ENCODE data around the gene SLC13A2.

The SLC13A2 gene

DNA sequence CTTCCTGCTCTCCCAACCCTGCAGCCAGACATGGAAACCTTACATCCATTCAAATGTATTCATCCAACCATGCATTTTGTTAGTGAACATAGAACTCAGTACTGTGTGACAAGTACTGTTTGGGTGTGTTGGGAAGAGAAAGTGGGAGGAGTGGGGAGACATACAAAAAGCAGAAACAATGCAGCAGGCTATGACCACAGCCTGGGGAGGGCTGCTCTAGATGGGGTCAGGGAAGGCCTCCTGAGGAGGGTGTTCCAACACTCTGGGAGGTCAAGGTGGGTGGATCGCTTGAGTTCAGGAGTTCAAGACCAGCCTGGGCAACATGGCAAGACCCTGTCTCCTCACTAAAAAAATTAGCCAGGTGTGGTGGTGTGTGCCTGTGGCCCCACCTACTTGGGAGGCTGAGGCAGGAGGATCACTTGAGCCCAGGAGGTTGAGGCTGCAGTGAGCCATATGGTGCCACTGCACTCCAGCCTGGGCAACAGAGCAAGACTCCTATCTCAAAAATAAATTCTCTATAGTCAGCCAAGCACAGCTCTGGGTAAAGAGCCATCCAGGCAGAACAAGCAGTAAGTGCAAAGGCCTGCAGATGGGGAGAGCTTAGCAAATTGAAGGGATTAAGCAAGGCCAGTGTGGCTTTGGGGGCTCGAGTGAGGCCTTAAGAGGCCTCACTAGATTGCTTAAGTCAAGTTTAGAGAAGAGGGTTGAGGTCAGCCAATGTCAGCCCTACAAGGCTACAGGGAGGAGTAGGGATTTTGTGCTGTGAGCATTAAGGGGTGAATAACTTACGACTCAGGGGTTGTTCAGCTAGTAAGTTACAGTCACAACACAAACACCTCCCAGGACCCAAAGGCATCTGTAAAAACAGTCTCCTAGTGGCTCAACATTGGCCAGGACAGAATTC, 5.5 kb downstream of the SLC13A2 start:
- H3K4me3 Mint-ChIP-seq, result no peak overlapping the region
- no peaks in the 10 kb centered on the region for H3K9me3 Mint-ChIP-seq

DNA sequence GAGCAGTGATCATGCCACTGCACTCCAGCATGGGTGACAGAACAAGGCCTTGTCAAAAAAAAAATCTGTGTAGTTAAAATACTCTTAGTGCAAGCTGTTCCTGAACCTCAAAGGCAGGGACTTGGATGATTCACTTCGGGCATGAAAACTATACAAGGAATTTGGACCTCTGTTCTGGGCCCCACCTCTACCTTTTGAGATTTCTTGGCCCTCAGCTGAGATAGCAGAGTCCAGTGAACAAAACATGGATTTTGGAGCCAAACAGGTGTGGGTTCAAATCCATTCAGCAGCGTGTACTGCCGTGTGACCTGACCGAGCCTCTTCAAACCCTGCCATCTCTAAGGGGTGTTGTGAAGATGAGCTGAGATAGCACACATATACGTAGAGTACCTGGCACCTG, 6.8 kb downstream of the SLC13A2 start:
- Mint-ChIP-seq H3K27ac (no peak overlapping the region), H3K9me3 (no peaks in the 10 kb centered on the region), H3K27me3 (no peaks in the 10 kb centered on the region), H3K36me3 (ENCODE audit: low read depth) (no peaks in the 10 kb centered on the region), H3K4me1 (ENCODE audit: low read depth) (peaks cover 5% of the 10 kb centered on the region), H3K4me3 (no peak overlapping the region)

More for the DNA sequence above, 5.5 kb downstream of the SLC13A2 start:
- Mint-ChIP-seq H3K27ac (no peak overlapping the region), H3K36me3 (ENCODE audit: low read depth) (no peaks in the 10 kb centered on the region), H3K4me1 (ENCODE audit: low read depth) (peaks cover 7% of the 10 kb centered on the region), H3K27me3 (no peaks in the 10 kb centered on the region)

DNA sequence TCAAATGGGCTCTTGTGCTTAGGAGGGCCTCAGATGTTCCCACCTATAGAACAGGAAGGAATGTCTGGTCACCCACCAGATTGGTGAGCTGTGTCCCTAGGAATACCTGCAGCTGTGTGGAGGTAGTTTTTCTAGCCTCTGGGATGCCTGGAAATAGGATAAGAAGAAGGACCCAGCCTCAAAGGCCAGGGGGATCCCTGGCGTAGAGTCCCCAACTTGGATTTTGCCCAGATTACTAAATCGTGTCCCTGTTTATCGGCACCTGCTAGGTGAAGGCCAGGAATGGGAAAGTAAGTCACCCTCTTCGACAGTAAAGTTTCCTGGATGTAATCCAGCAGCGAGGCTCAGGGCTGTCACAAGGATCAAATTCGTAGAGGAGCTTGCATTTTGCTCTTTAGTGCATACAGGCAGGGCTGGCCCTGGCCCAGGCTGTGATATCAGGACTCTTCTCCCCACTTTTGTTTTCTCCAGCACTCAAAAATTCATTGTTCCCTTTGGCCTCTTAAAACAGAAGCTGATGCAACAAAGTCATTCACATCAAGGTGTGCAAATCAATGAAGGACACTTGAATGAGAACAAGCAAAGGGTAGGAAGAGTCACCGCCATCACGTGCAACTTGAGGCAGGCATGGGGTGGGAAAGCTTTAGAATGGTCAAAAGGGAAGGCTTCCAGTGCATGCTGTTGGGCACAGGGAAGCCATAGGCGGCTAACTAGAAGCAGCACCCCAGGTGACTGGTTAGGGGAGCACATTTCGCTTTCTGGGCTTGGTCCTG, 7.5 kb downstream of the SLC13A2 start:
- Mint-ChIP-seq H3K27me3 (no peaks in the 10 kb centered on the region), H3K4me3 (no peak overlapping the region), H3K27ac (no peak overlapping the region), H3K4me1 (ENCODE audit: low read depth) (no peaks in the 10 kb centered on the region), H3K36me3 (ENCODE audit: low read depth) (no peaks in the 10 kb centered on the region), H3K9me3 (no peaks in the 10 kb centered on the region)

DNA sequence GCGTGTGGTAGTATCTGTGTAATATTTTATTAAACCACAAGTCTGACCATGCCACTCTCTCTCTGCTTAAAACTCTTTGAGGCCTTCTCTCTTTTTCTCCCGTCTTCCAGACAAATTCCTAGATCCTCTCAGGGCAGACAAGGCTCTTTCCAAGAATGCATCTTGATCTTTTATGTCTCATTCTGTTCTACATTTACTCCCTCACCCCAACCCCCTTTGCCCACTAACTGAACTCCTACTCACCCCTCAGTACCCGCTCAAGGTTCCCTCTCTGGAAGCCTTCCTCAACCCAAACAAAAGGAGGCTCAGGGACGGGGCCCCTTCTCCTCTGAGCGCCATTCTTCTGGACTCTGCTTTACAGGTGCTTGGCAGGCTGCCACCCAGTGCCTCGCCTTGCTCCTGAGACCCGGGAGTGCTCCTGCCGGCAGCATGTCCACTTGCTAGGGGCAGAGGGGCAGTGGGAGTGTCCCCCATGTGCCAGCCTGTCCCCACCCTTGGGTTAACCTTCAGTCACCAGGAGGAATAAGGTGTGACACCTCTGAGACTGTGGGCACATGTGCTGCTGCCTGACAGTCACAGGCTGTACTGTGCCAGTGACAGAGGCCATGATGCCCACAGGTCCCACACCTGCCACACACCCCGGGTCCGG, 9.2 kb downstream of the SLC13A2 start:
- no peaks in the 10 kb centered on the region for H3K4me1 Mint-ChIP-seq (ENCODE audit: low read depth)
- no peak overlapping the region for H3K4me3 Mint-ChIP-seq
- no peaks in the 10 kb centered on the region for H3K9me3 Mint-ChIP-seq
- no peaks in the 10 kb centered on the region for H3K27me3 Mint-ChIP-seq
- no peak overlapping the region for H3K27ac Mint-ChIP-seq
- H3K36me3 Mint-ChIP-seq (ENCODE audit: low read depth), result no peaks in the 10 kb centered on the region

DNA sequence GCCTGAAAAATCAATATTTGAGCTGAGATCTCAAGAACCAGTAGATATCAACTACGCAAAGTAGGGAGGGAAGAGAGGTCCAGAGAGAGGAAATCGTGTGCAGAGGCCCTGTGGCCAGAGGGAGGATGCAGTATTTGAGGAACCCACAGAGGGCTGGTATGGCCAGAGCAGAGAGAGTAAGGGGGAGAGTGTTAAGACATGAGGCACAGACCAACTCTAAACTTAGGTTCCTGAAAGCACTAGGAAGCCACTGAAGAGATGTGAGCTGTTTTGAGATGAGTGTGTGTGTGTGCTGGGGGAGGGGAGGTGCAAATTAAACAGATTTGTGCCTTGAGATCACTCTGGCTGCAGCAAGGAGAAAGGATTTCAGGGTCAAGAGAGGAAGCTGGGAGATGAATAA, 10.9 kb downstream of the SLC13A2 start:
- Mint-ChIP-seq H3K27me3 (no peaks in the 10 kb centered on the region), H3K4me3 (no peak overlapping the region), H3K36me3 (ENCODE audit: low read depth) (no peaks in the 10 kb centered on the region), H3K9me3 (no peaks in the 10 kb centered on the region), H3K27ac (no peak overlapping the region), H3K4me1 (ENCODE audit: low read depth) (no peaks in the 10 kb centered on the region)

DNA sequence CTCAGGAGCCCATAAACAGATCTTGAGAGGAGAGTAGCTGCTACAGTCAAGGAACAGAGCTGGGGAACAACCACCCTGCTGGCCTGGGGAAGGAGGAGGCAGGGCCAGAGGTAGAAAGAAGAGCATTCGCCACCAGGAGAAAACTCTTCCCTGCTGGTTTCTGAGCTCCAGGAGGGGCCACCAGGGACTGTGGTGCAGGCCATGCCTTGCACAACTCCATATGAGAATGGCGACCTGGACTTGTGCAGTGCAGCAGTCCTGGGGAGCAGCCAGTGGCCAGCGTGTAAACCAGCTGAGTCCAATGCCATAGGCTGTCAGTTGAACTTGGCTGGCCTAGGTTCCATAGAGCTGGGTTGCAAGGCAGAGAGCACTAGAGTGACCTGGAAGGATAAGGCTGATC, 11.6 kb downstream of the SLC13A2 start:
- Mint-ChIP-seq H3K27ac (no peak overlapping the region), H3K27me3 (no peaks in the 10 kb centered on the region), H3K9me3 (no peaks in the 10 kb centered on the region), H3K4me1 (ENCODE audit: low read depth) (no peaks in the 10 kb centered on the region), H3K4me3 (no peak overlapping the region), H3K36me3 (ENCODE audit: low read depth) (no peaks in the 10 kb centered on the region)

DNA sequence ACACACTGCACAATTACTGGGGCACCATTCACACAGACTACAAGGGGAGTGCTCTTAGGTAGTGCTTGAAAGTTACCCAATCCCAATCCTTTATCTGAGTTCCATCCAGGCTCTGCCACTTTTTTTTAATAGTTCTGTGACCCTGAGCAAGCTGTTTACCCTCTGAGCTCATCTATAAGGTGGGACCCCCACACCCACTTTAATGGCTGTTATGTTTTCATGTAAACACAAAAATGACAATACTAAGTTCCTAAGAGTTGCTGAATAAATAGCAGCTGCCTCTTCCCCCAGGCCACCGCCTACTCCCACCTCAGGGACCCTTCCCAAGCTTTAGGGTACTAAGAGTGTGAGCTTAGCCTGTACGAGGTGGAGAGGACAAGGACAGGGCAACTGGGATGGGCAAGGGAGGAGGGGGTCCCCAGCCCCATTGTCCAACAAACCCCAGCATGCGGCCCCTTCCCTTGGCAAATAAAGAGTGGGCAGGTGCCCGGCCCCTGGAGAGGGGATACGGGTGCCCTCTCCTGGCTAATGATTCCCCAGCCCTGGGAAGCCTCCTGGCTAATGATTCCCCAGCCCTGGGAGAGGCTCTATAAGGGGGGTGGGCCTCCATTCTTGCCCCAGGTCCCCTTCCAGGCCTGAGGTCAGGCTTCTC, 14.6 kb downstream of the SLC13A2 start:
- Mint-ChIP-seq H3K9me3 (no peaks in the 10 kb centered on the region), H3K27me3 (no peaks in the 10 kb centered on the region)

DNA sequence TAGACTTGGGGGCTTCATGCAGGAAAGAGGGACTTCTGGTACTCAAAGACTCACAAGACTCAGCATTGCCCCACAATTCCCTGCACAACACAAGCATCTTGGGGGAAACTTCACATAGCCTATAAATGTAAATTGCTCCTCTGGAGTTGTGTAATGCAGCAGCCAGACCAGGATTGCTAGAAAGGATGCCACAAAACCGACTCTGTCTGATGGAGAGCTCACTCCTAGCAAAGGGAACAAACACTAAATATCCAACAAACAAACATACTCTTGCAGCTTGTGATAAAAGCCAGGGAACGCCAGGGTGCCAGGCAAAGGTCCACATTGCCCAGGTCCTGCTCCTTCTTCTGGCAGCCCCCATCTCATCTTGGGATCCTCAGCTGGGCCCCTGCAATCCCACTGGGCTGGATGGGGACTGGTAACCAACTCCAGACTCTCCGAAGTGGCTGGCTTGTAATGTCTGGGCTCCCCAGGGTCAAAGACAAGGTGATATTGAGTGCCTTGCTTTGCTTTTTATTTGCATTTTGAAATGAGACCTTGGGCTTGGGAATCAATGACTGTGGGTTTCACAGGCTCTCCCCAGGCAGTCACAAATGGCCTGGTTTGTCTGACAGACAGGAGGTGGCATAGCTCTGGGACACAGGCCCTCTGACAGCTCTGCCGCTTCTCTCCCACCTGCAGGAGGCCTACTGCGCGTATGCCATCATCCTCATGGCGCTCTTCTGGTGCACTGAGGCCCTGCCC, 15.3 kb downstream of the SLC13A2 start:
- Mint-ChIP-seq H3K27ac (no peak overlapping the region), H3K4me3 (no peak overlapping the region), H3K9me3 (no peaks in the 10 kb centered on the region), H3K36me3 (ENCODE audit: low read depth) (no peaks in the 10 kb centered on the region), H3K27me3 (no peaks in the 10 kb centered on the region), H3K4me1 (ENCODE audit: low read depth) (no peaks in the 10 kb centered on the region)

More for the DNA sequence above, 14.6 kb downstream of the SLC13A2 start:
- Mint-ChIP-seq H3K4me3 (no peak overlapping the region), H3K36me3 (ENCODE audit: low read depth) (no peaks in the 10 kb centered on the region), H3K27ac (no peak overlapping the region), H3K4me1 (ENCODE audit: low read depth) (no peaks in the 10 kb centered on the region)

DNA sequence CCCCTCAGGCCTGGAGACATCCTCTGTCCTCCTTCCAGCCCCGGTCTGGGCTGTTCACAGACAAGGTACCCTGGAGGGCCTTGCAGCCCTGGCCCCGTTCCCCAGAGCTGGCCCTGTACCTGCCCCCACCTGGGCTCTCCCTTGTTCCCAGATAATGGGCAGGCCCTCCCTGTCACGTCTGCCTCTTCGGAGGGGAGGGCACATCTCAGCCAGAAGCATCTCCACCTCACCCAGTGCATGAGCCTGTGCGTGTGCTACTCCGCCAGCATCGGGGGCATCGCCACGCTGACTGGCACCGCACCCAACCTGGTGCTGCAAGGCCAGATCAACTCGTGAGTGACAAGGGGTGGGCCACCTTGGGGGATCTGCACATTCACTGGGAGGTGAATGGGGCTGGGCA, 17.8 kb downstream of the SLC13A2 start:
- H3K4me3 Mint-ChIP-seq, result no peak overlapping the region
- no peak overlapping the region for H3K27ac Mint-ChIP-seq
- no peaks in the 10 kb centered on the region for H3K27me3 Mint-ChIP-seq

DNA sequence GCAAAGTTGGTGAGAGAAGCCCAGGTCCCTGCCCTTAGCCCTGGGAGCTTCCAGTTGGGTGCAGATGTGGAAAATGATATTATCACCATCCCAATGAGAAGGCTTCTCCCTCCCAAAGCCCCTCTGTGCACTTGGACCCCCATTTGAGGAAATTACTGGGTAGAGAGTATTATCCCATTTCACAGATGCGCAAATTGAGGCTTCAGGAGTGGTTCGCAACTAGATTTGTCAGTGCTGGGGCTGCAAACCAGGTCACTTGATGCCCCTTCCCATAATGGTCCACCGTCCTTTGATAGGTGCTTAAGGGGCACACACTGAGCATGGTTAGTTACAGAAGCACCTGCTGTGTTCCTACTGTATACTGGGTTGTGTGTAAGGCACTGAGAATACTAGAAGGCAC, 18.4 kb downstream of the SLC13A2 start:
- H3K27me3 Mint-ChIP-seq, result no peaks in the 10 kb centered on the region
- no peak overlapping the region for H3K4me3 Mint-ChIP-seq
- no peak overlapping the region for H3K27ac Mint-ChIP-seq
- no peaks in the 10 kb centered on the region for H3K36me3 Mint-ChIP-seq (ENCODE audit: low read depth)
- H3K9me3 Mint-ChIP-seq, result no peaks in the 10 kb centered on the region
- H3K4me1 Mint-ChIP-seq (ENCODE audit: low read depth), result no peaks in the 10 kb centered on the region

More for the DNA sequence above, 17.8 kb downstream of the SLC13A2 start:
- no peaks in the 10 kb centered on the region for H3K36me3 Mint-ChIP-seq (ENCODE audit: low read depth)
- H3K4me1 Mint-ChIP-seq (ENCODE audit: low read depth), result no peaks in the 10 kb centered on the region
- no peaks in the 10 kb centered on the region for H3K9me3 Mint-ChIP-seq

DNA sequence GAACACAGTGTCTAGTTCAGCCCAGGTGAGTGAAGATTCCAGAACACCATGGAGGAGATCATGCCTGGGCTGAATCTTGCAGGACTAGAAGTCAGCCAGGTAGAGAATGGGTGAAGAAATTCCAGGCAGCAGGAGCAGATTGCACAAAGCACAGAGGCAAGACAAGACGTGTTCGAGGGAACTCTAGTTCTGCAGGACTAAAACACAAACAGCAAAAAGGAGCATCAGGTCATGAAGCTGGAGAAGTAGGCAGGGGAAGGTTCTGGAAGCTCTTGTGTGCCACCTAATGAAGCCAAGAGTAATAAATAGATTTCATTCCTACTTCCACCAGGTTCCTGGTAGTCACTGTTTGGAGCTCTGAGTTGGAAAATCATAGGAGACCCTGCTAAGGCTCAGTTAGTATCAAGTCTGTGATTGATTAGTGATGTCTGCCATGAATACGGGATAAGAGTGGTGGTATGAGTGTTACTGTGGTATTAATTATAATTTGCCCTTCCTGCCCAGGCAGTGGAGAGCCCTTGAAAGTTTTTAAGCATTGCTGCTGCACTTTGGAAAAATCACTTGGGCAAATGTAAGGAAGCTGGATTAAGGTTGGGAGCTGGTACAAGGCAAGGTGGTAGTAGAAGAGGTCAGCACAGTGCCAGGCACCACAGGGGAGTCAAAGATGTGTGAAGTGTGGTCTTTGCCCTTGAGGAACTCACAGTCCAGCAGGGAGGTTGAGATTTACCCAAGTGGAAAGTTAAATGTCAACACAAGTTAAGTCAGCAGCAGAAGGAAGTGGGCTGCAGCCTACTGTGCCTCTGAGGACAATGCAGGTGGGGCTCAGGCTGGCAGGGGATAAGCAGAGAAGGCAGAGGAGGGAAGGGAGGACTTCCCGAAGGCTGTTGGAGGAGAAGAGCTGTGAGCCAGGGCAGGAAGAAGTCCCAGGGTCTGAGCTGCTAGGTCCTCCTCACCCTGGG, 19.2 kb downstream of the SLC13A2 start:
- H3K27ac Mint-ChIP-seq, result no peak overlapping the region
- H3K27me3 Mint-ChIP-seq, result no peaks in the 10 kb centered on the region
- H3K36me3 Mint-ChIP-seq (ENCODE audit: low read depth), result no peaks in the 10 kb centered on the region
- H3K9me3 Mint-ChIP-seq, result no peaks in the 10 kb centered on the region
- no peaks in the 10 kb centered on the region for H3K4me1 Mint-ChIP-seq (ENCODE audit: low read depth)
- no peak overlapping the region for H3K4me3 Mint-ChIP-seq

DNA sequence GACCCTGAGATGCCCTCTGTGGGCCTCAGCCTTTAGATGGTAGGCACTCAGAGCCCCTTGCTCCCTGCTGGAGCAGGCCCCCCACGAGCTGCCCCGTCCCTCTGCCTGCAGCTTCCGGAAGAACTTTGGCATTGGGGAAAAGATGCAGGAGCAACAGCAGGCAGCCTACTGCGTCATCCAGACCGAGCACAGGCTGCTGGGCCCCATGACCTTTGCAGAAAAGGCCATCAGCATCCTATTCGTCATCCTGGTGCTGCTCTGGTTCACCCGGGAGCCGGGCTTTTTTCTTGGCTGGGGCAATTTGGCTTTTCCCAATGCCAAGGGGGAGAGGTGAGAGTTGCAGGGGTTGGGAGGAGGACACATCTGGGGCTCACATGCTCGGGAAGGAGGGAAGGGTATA, 20.0 kb downstream of the SLC13A2 start:
- Mint-ChIP-seq H3K27ac (no peak overlapping the region), H3K36me3 (ENCODE audit: low read depth) (no peaks in the 10 kb centered on the region), H3K9me3 (no peaks in the 10 kb centered on the region), H3K4me3 (no peak overlapping the region), H3K27me3 (no peaks in the 10 kb centered on the region), H3K4me1 (ENCODE audit: low read depth) (no peaks in the 10 kb centered on the region)

DNA sequence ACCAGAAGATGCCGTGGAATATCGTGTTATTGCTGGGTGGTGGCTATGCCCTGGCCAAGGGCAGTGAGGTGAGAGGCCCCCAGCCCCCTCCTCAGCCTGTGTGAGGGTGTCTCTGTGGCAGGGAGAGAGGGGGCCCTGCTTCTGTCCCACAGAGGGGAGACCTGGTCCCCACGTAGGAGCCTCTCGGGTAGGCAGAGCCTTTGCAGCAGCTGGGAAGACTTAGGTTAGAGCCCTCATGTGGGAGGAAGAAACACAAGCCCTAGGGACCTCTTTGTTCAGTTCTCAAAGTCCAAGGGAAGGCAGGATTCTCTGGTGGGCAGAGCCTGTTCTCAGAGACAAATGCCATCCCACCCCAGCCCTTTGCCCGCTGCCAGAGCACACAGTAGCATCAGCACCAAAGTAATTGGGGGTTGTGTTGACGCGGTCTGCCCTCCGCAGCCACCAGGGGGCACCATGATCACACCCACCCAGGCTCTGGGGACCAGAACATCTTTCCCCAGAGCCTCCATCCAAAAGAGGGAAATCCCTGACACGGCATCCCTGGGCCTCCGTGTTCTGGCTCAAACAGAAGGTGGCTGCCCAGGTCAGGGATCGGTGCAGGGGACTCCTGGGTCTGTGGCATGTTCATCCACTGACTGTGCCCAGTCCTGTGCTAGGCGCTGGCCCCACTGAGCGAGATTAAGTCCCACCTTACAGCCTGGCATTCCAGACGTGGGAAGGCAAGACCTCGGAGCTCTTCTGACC, 21.2 kb downstream of the SLC13A2 start:
- Mint-ChIP-seq H3K9me3 (no peaks in the 10 kb centered on the region), H3K27ac (no peak overlapping the region), H3K36me3 (ENCODE audit: low read depth) (no peaks in the 10 kb centered on the region), H3K27me3 (no peaks in the 10 kb centered on the region), H3K4me1 (ENCODE audit: low read depth) (no peaks in the 10 kb centered on the region), H3K4me3 (no peak overlapping the region)
